Urothelium cell line (cell line): ENCODE data around the gene DSCAM.

Experiments used
- DNase-seq: peaks from one replicate; pipeline ENCODE4 v3.0.0; 2011; ENCODE audit warnings: low spot score, mixed read lengths
- FAIRE-seq: peaks from 2 replicates; lab custom pipeline; 2011; peaks lifted over from hg19 to GRCh38; lab: Jason Lieb, UNC

DSCAM gene

DNA sequence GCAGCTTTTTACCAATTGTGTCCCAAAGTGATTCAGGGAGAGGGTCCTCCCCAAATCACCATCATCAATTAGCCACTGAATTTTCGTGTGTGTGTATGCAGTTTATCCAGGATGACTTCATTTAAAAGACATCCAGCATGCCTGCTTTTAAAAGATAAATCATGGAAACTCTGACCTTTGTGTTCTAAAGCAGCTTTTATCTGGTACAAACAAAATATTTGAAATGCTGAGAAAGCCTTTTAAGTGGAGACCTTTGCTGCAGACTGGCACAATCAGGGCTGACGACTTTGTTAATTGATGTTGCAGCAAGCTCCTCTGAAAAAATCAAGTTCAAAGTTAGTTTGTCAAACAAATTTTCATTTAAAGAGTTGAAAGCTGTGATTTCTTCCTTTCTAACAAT lies 875.0 kb downstream of the DSCAM start:
- FAIRE-seq (no peak), DNase-seq (no peak)

DNA sequence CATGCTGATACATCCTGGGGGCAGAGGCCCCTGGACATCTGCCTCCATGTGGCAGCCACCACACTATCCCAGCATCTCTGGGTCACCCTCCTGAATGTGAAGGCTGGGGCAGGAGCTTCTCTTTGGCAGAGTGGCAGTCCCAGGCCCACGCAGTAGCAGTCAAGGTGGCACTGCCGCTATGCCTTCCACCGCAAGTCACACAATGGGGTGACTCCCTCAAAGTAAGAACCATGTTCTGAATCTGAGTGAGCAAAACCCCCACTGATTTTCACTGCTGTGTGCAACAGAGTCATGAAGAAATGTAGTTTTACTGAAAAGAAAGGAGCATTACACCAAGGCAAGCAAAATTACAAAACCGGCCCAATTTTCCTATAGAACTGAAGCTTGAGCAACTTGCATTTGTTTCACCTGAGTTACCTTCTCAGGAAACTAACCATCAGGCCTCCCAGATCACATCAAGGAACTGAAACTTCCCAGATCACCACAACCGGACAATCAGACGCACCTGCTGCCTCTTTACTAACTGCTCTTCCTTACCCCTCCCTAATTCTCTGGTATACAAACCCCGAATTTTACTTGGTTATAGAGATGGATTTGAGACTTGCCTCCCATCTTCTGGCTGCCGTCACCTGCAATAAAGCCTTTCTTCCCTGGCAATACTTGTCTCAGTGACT lies 877.1 kb downstream of the DSCAM start:
- no peak for DNase-seq
- no peak for FAIRE-seq

DNA sequence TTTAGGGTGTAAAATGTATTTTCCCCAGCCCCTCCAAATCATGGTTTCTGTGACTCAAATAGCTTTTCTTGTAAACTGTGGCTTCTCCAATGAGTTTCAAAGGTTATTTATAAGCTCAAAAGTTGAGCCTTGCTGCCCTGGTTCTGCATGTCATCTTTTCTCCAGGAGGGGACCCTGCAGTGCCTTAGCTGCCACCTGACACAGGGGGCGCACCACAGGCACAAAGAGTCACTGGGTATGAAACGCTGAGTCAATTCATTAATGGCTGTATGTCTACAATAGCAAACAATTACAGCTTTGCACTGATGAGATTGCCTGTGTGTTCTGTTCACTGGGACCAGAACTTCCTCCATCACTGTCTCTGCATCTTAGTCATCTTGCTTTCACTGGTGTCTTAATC lies 878.9 kb downstream of the DSCAM start:
- FAIRE-seq: no peak

DNA sequence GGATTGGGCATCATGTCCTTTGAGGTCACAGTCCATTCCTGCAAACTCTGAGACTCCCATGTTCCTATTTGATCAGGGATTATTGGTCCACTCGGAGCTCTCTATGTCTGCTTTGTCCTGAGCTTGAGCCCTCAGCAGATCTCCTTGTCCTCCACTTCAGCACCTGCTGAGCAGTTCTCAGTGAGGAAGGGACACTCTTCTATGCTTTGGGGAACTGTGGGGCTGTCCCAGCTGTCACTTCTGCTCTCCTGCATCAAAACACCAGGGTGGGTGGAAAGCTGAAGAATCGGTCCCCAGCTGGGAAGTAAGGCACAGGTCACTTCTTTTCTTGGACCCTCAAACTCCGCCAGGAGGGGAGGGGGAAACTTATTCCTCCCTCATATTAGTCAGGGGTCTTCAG lies 880.2 kb downstream of the DSCAM start:
- DNase-seq (no peak), FAIRE-seq (no peak)

More for the DNA sequence above, 878.9 kb downstream of the DSCAM start:
- no peak for DNase-seq

DNA sequence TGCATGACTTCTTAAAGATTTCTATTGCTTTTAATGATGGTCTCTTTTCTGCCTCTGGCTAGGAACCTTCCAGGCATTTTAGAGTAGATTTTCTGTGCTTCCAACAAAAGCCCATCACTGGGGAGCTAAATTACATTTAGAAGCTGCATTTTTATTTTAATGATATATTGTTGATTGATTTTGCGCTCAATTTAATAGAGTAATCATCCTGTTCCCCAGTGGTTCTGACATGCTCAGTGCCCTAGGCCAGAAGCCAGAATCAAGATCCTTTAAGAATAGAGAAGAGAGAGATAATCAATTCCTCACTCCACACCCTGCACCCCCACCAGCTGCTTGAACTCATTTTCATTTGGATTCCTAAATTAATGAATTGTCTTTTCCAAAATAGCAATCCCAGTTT lies 881.9 kb downstream of the DSCAM start:
- DNase-seq (no peak), FAIRE-seq (no peak)

DNA sequence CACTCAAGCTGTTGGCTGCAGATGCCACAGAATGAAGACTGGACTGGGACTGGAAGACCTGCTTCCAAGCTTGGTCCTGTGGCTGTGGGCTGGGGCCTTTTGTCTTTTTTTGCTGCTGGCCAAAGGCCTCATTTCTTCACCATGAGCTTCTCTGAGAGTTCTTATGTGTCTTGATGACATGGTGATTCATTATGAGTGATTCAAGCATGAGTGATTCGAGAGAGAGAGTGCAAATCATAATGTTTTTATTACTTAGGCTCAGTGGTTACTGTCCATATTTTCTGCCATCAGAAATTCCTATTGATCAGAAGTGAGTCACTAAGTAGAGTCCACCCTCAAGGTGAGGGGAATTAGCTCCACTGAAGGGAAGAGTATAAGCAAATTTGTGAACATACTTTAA lies 885.7 kb downstream of the DSCAM start:
- FAIRE-seq (no peak), DNase-seq (no peak)
